CD4-positive, alpha-beta T cell treated with Interleukin-21 for 1 hour (primary cell): ENCODE measurements around the gene COL27A1.
"Not testable (repeated sequence)": the region's sequence is repeated elsewhere in the genome, so short reads cannot be mapped to it uniquely, and the experiment has no call there.

Experiments used
- DNase-seq: peaks from one replicate; pipeline ENCODE4 v3.0.0-alpha.2; 2020

The COL27A1 gene

GRCh38 chr9:114123031-114123977 is 32.0 kb upstream of the COL27A1 start:
- DNase-seq = no peak

GRCh38 chr9:114124138-114124537 is 31.2 kb upstream of the COL27A1 start:
- DNase-seq = no peak

DNA sequence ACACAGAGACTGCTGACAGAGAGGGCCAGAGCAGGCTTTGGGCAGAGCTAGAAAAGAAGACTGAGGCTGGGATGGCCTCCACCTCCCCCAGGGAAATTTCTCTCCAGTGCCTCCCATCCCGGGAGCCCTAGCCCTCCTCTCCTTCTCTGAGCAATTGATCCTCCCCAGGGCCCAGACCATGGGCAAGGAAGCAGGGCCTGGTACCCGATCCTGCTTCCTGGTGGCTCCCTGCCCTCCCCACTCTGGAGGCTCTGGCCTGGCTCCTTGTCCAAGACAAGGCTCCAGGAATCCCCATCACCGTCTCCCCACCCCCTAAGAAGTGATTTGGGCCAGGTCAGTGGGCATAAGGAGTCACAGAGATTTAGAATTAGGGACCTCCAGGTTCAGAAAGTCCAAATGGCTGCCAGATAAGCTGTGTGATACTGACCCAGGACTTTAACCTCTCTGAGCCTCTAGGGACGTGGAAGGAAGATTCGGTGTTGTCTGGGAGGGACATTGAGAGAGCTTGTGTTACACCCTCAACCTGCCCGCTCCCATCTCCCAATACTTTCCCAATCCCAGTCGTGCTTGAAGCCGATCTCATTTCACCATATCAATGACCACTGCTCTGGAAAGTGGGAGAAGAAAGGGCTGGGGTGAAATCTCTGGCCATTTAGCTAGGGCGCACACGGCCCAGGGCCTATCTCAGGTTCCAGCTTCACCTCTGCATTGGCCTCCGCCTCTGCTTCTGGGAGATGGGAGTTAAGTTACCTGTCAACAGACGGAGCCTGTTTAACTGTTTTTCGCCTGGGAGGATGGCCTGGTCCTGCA is 30.5 kb upstream of the COL27A1 start:
- no peak for DNase-seq

DNA sequence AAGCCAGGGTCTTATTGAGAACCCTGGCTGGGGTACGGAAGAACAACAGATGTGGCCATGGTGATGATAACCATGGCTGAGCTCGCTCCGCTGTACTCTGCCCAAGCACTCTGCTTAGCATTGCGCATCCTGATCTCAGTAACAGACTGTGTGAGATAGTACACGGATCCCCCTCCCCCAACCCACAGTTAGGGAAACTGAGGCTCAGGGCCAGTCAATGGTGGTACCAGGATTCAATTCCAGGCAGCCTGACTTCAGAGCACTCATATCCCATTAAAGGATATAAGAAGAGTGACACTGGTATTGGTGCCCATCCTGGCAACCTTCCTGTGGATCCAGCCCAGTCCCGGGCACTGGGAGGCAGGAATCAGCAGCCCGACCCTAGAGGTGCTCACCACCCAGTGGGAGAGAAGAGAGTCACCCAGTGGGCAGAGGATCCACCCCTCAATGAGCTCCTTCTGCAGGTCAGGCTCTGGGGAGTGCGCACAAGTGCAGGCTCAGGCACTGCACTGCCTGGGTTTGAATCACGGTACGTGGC is 29.8 kb upstream of the COL27A1 start:
- DNase-seq = no peak

GRCh38 chr9:114126247-114127060 is 28.9 kb upstream of the COL27A1 start:
- DNase-seq = no peak

DNA sequence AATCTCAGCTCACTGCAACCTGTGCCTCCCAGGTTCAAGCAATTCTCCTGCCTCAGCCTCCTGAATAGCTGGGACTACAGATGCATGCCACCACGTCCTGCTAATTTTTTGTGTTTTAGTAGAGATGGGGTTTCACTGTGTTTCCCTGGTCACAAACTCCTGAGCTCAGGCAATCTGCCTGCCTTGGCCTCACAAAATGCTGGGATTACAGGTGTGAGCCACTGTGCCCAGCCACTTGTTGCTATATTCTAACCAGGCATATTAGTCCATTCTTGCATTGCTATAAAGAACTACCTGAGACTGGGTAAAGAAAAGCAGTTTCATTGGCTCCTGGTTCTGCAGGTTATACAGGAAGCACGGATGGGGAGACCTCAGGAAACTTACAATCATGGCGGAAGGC is 26.6 kb upstream of the COL27A1 start:
- DNase-seq = not testable (repeated sequence)

DNA sequence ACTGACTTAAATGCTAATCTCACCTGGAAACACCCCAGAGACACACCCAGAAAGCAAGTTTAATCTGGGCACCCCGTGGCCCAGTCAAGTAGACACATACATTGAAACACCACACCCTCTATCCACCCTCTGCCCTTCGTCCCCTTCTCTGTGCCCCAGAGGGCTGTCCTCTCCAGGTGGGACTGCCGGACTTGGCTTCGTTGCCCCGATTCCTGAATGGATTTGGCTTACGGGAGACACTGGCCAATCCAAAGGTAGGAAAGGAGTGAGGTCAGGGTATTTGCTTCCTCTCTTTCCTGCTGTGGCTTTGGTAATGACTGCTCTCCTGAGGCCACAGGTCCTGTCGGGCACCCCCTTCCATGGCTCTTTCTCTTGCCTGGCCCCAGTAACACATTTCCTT is 25.2 kb upstream of the COL27A1 start:
- DNase-seq = no peak

- DNase-seq = no peak
Measured at GRCh38 chr9:114130624-114131277, 24.6 kb upstream of the COL27A1 start.

DNA sequence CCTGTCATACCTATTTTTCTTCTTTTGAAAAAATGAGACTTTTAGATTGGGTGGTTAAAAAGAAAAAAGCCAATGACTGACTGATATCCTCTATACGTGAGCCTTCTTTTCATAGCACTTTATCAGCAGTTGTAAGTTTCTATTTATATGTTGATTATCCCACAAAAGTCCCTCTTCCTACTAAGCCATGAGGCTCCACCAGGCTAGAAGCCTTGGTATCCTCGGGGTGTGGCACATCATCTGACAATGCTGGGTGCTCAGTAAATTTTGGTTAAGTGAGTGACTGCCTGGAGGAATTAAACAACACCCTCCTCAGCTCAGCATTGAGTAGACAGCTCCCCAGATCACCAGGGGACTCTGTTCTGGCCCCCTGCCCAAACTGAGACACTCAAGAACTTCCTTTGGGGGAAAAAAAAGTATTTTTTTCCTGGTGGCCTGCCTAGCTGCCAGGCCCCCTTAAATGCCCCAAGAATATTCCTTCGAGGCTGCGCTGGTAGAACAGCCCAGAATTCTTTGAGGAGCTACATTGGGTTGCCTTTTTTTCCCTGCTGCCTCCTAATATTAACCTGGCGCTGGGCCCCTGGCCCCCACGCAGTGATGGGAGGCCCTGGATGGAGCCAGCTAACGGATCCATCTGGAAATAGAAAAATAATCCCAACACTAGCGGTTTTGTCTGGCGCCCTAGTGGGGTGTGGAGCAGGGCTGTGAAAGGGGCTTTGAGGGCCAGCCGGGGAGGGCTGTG is 23.4 kb upstream of the COL27A1 start:
- no peak for DNase-seq

GRCh38 chr9:114132550-114132918 is 22.8 kb upstream of the COL27A1 start:
- DNase-seq = no peak

GRCh38 chr9:114134827-114135396 is 20.4 kb upstream of the COL27A1 start:
- DNase-seq = no peak

DNA sequence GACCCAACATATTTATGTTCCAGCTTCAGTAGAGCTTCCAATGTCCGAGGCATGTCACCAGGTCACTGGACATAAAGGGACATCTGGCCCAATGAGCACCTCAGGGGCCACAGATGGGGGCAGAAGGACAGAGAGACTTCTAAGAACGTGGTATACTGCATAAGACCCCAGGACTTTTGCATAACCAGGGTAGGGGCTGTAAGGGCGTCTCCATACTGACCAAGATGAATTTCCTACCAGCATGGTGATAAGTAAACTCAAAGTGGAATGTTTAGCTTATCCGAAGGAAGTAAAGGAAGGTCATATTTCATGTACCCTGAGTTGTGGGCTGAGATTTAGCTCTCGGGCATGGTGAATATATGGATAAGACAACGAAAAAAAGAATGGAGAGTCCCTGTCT is 17.5 kb upstream of the COL27A1 start:
- DNase-seq = no peak

DNA sequence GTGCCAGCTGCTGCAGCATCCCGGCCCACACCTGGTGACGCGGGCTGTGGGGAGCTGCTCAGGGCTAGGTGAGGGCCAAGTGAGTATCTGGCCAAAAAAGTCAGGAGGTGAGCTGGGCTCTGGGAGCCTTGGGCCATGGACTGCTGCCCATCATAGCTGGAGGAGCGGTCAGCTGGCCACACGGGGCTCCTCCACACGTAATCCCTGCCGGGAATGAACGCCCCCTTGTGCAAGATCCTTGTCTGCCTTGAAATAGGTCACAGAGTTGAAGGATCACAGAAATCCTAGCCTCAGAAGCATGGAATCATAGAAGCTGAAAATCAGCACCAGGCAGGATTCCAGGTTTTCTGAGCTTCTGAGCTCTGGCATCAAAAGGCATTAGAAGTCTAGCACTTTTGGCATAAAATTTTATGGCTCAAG is 16.8 kb upstream of the COL27A1 start:
- no peak for DNase-seq

- DNase-seq = no peak
Measured at GRCh38 chr9:114139071-114139470, 16.3 kb upstream of the COL27A1 start.

DNA sequence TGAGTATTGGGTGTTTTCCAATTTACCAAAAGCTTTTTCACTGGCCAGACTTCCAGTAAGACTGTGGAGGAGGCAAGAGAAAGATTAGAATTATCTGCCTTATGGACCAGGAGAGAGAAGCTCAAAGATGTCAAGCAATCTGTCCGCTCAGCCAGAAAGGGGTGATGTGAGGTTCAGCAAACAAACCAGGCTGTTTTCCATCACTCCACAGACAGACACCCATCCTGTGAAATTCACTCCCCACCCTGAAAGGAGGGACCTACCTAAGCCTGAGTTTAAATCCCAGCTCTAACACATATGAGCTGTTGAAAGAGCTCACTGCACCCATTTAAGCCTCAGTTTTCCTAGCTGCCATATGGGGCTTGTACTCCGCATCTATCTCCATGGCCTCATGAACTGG is 14.9 kb upstream of the COL27A1 start:
- no peak for DNase-seq

- DNase-seq = no peak
Measured at GRCh38 chr9:114140850-114141249, 14.5 kb upstream of the COL27A1 start.

DNA sequence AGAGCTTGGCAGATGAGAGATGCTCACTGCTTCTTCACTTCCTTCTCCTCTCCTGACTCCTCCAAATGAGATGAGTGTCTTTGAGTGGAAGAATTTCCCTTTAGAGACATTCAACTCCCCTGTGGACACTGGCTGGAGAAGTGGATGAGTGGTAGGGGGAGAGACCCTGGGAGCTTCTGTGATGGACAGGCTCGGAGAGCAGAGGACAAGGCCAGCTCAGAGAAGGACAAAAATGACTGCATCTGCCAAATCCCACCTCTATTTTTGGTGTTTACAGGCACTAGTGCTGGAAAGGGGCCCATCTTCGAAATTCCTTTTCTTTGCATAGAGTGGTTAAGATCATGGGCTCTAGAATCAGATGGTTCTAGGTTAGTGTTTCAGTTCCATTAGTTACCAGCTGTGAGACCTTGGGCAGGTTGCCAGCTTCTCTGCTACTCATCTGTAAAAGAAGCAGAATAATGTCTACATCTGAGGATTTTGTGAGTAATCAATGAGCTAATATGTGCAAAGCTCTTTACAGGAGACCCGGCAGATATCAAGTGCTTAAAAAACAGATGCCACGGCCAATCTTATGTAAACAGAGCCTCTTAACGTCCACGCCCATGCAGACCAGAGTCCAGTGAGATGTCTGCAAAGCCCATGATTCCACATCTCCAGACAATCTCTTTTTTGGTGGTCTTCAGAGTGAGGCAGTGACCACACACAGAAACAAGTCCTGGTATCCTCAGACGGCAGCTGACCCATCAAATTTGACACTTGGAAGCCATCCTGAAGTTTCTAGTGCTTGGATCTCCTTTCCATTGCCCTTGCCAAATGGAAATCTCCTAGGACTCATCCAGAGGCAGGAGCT is 13.6 kb upstream of the COL27A1 start:
- DNase-seq = no peak

DNA sequence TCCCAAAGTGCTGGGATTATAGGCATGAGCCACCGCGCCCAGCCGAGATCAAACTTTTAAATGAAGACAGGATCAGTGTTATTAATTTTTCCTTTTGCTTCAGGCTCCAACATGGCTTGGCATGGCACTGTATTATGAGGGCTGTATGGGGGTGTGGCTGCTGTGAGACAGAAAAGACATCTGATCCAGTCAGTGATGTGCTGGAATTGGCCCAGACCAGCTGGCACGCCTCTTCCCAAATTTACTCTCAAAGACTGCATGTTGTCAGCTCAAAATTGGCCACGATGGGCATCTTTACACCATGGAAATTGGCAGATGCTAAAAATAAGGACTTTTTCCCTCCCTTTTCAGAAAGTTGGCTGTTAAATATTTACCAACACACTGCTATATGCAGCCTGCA is 12.1 kb upstream of the COL27A1 start:
- no peak for DNase-seq

GRCh38 chr9:114146735-114147134 is 8.6 kb upstream of the COL27A1 start:
- no peak for DNase-seq

DNA sequence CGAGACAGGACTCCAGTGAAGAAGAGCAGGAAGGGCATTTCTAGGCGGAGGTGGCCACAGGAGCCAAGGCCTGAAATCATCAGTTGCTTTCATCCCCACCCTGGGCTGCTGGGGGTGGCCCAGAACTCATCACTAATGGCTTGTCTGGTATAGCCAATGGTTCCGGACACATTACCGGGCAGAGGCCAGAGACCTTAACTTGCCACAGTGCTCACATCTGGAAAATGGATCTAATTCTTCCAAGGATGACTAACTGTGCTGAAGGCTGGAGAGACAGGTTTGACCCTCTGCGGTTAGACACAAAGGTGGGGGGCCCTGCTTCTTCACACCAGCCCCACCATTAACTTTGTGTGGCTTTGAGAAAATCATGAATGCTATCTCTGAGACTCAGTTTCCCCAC is 6.2 kb upstream of the COL27A1 start:
- DNase-seq = no peak
